ENCODE measurements around the gene MND1. TPM values are rescaled to one million over a fixed set of nuclear protein-coding genes. Genes with fewer than 3 reads are reported as not detected.
A peak's percentile ranks its signal among the peaks of the same experiment; 100 is the strongest.

Gene MND1
- total RNA-seq, 1 experiment from 2014 or later = 24.4 TPM

GRCh38 chr4:153335665-153336064 lies 8.8 kb upstream of the MND1 start:
- Histone ChIP-seq H4K20me1 (ENCODE audit: insufficient read depth) (no peaks in the 10 kb centered on the region), H3K27ac (no peak overlapping the region), H3K27me3 (ENCODE audit: insufficient read depth, low read depth) (no peaks in the 10 kb centered on the region), H2AFZ (no peak overlapping the region), H3K4me2 (no peak overlapping the region), H3F3A (ENCODE audit: insufficient read depth, low read depth) (no peaks in the 10 kb centered on the region), H3K36me3 (ENCODE audit: low read depth) (no peaks in the 10 kb centered on the region), H3K9me3 (ENCODE audit: insufficient read depth, low read depth) (no peaks in the 10 kb centered on the region), H3K9me2 (ENCODE audit: insufficient read depth) (no peaks in the 10 kb centered on the region), H3K4me3 (no peak overlapping the region), H3K79me2 (ENCODE audit: low read depth) (no peaks in the 10 kb centered on the region), H3K4me1 (replicated peaks; ENCODE audit: insufficient read depth) (no peaks in the 10 kb centered on the region)
- TF ChIP-seq EZH2 (IDR thresholded peaks at IDR 0.05; ENCODE audit: low read depth) = no peak
- TF ChIP-seq CTCF (conservative IDR thresholded peaks at IDR 0.05) = no peak
- ChIA-PET CTCF (no interaction called here), POLR2A (ENCODE audit: unreplicated experiment) (no interaction called here)
- DNase-seq = no peak
- intact Hi-C loops (cut with micrococcal nuclease; ENCODE audit: unreplicated experiment) = no loop called here
- no TSS peak for BruUV-seq (replicated peaks)

DNA sequence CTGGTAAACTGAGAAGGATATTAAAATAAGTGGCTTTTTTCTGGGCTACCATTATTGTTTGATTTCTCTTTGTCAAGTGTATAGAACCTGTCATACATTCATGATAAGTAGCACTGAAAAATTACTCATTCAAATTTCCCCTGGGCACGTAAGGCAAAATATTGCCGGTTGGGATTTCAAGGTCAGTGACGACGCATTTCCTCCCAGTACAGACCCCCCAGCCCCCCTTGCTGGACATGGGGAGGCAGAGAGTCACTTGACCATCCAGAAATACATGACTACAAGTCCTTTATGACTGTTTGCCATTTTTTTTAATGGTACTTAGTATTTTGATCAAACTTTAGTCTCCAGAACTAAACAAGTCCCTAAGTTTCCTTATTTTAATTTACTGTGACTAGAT lies 6.8 kb upstream of the MND1 start:
- Histone ChIP-seq H3K4me2 (no peak overlapping the region), H3K36me3 (ENCODE audit: low read depth) (no peaks in the 10 kb centered on the region), H3K4me3 (no peak overlapping the region), H3F3A (ENCODE audit: insufficient read depth, low read depth) (peaks cover 8% of the 10 kb centered on the region; the same call in 1 of the 2 replicates), H3K9me2 (ENCODE audit: insufficient read depth) (no peaks in the 10 kb centered on the region), H2AFZ (no peak overlapping the region), H3K9me3 (ENCODE audit: insufficient read depth, low read depth) (no peaks in the 10 kb centered on the region), H3K27ac (no peak overlapping the region), H4K20me1 (ENCODE audit: insufficient read depth) (no peaks in the 10 kb centered on the region), H3K4me1 (replicated peaks; ENCODE audit: insufficient read depth) (peaks cover 9% of the 10 kb centered on the region), H3K27me3 (ENCODE audit: insufficient read depth, low read depth) (no peaks in the 10 kb centered on the region), H3K79me2 (ENCODE audit: low read depth) (no peaks in the 10 kb centered on the region)
- BruUV-seq (replicated peaks) = no TSS peak
- POLR2A ChIA-PET (ENCODE audit: unreplicated experiment) = no interaction called here
- CTCF ChIA-PET = no interaction called here
- intact Hi-C loops (cut with micrococcal nuclease; ENCODE audit: unreplicated experiment) = no loop called here
- no peak for TF ChIP-seq EZH2 (IDR thresholded peaks at IDR 0.05; ENCODE audit: low read depth)
- TF ChIP-seq CTCF (conservative IDR thresholded peaks at IDR 0.05) = no peak
- DNase-seq = no peak

GRCh38 chr4:153341575-153342090 lies 2.9 kb upstream of the MND1 start:
- CTCF ChIA-PET = interaction anchor here (0.9 to 1.0 kb wide), 2 partner anchors 145 to 199 kb away, joined by 3 read pairs; no protein-coding TSS in a partner anchor
- intact Hi-C loops (cut with micrococcal nuclease; ENCODE audit: unreplicated experiment) = loop anchor here (10.0 kb wide), 1 partner anchor 303 kb away; no protein-coding TSS in a partner anchor
- Histone ChIP-seq H3K9me2 (ENCODE audit: insufficient read depth) (no peaks in the 10 kb centered on the region), H3K27me3 (ENCODE audit: insufficient read depth, low read depth) (no peaks in the 10 kb centered on the region), H2AFZ (no peak overlapping the region), H3K4me3 (no peak overlapping the region), H3K4me1 (replicated peaks; ENCODE audit: insufficient read depth) (peaks cover 17% of the 10 kb centered on the region), H3F3A (ENCODE audit: insufficient read depth, low read depth) (peaks cover 10% of the 10 kb centered on the region; the same call in 1 of the 2 replicates), H3K9me3 (ENCODE audit: insufficient read depth, low read depth) (no peaks in the 10 kb centered on the region), H3K4me2 (0 out of 2 replicates have a peak overlapping the region, but pooled peaks have one; percentile 19), H3K36me3 (ENCODE audit: low read depth) (no peaks in the 10 kb centered on the region), H4K20me1 (ENCODE audit: insufficient read depth) (no peaks in the 10 kb centered on the region), H3K27ac (no peak overlapping the region), H3K79me2 (ENCODE audit: low read depth) (peaks cover 15% of the 10 kb centered on the region)
- DNase-seq = peak; percentile 2 to 40
- no TSS peak for BruUV-seq (replicated peaks)
- POLR2A ChIA-PET (ENCODE audit: unreplicated experiment) = interaction anchor here (0.6 kb wide), 1 partner anchor 40 kb away, joined by 7 read pairs; no protein-coding TSS in a partner anchor
- no peak for TF ChIP-seq CTCF (conservative IDR thresholded peaks at IDR 0.05)
- no peak for TF ChIP-seq EZH2 (IDR thresholded peaks at IDR 0.05; ENCODE audit: low read depth)

All from PC-9 (cell line).